HuH-7.5 (cell line): Measurements from ENCODE around the gene HAVCR1.
"Not testable (repeated sequence)": the region's sequence is repeated elsewhere in the genome, so short reads cannot be mapped to it uniquely, and the experiment has no call there.

Source experiments
- DNase-seq: peaks from one replicate; pipeline ENCODE4 v3.0.0; 2011; ENCODE audit warnings: low spot score

The HAVCR1 gene

GRCh38 chr5:157049605-157050004 is 9.3 kb downstream of the HAVCR1 start:
- DNase-seq = no peak

GRCh38 chr5:157047898-157048297 is 11.0 kb downstream of the HAVCR1 start:
- DNase-seq = no peak

GRCh38 chr5:157047016-157047415 is 11.9 kb downstream of the HAVCR1 start:
- not testable (repeated sequence) for DNase-seq

DNA sequence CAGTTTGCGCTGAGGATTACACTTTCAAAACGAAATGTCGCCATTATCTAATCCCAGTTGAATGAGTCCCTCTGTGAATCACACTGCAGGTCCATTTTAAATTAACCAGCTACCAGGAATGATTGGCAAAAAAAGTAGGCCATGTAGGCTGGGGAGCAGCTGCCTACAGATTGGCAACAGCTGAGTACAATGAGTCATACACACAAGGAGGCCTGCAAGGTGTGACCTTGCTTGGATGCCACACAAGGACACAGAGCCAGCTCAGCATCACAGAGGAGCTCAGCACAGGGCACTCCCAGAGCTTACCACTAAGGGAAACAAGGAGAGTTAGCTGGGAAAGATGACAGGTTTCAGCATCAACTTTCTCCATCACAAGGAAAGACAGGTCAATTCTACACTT is 12.9 kb downstream of the HAVCR1 start:
- DNase-seq = no peak

DNA sequence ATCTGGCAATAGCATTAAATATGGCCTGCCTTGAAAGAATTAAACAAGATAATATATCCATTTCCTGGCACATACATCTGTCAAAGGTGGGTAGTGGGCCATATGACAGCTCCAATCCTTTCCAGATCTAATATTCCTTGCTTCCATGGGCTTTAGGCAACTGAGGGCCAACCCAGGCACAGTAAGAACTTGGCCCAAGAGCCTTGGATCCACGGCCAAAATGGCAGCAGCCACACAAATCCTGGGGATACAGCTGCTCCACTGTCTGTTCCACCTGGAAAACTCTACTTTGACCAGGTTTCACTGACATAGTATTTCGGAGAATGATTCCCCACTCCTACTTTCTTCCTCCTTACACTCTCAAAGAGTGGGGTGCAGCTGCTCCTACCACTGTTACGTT is 13.3 kb downstream of the HAVCR1 start:
- no peak for DNase-seq

GRCh38 chr5:157038568-157039187 is 20.2 kb downstream of the HAVCR1 start:
- no peak for DNase-seq

- not testable (repeated sequence) for DNase-seq
Observed at GRCh38 chr5:157034106-157035072, 24.5 kb downstream of the HAVCR1 start.

DNA sequence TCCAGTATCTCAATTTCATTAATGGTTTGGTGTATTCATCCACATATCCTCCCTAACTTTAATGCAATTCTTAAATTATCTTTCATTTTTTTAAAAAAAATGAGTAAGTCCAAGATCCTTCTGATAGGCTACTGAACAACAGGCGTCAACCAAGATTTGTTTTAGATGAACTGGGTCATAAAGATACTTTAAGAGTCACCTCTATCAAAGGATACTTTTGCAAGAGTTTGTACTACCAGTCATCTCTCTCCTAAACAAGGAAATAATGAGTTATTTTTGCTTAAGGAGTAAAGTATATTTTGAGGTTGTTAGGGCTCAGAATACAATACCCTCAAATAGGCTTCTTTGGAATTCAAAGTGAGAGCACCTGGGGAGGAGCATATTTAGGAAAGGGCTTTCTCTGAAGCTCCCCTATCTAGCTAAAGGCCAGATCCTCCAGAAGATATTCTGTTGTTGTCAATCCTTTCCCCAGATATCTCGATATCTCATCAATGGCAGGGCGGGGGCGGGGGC is 25.8 kb downstream of the HAVCR1 start:
- no peak for DNase-seq

DNA sequence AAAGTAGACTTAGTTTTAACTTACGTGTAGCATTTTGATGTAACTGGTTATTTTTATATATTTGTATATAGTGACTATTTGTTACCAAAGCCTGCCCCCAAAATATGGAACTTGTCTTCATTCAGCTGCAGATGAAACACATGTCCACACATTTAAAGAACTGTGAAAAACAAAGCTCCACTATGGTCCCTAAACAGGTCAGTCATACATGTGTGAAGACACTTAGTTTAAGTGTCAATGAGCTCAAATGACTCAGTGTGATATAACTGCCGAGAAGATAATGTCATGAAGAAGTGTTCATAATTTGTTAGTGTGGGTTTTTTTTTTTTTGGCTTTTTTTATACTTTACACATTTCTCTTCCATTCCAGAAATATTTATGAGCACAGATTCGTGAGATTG is 28.2 kb downstream of the HAVCR1 start:
- DNase-seq = no peak

GRCh38 chr5:157029457-157029856 is 29.5 kb downstream of the HAVCR1 start:
- DNase-seq = no peak

DNA sequence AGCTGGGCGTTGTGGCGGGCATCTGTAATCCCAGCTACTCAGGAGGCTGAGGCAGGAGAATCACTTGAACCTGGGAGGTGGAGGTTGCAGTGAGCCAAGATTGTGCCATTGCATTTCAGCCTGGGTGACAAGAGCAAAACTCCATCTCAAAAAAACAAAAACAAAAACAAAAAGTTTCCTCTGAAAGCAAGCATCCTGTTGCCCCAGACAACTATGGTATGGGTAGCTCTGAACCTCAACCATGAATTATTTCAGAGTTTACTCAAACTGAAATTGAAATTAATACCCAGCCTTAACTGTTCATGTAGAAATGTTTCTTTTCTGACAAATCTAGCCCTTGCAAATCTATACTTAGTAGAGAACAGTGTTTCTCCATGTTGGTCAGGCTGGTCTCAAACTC is 31.3 kb downstream of the HAVCR1 start:
- DNase-seq = not testable (repeated sequence)

DNA sequence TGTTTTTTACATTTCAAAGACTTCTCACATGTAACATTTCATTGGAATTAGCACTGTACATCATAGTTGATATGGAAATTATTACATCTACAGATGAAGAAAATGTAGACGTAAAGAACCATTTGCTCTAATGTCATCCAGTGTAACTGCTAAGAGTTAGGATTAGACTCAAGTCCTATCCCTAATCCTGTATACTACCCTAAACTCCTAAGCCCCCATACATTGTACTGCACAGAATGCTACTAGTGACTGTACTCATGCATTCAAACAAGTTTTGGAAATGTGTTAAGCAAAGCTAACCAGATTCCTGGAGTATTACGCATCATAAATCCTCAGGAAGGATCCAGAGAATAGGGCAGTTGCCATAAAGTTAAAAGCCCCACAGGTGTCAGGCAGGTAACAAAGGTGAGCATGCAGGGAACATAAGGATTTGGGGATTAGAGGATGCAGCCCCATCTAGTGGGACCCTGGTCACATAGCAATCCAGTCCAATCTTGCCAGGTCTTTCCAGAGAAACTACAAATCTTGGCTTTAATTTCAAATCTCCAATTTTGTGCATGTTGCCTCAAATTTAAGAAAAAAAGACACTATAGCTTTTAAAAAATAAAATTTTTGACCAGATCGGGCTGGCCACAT is 32.0 kb downstream of the HAVCR1 start:
- DNase-seq = peak; percentile 20

- DNase-seq = no peak
Observed at GRCh38 chr5:157025093-157025698, 33.7 kb downstream of the HAVCR1 start.

- no peak for DNase-seq
Observed at GRCh38 chr5:157024208-157024959, 34.5 kb downstream of the HAVCR1 start.

DNA sequence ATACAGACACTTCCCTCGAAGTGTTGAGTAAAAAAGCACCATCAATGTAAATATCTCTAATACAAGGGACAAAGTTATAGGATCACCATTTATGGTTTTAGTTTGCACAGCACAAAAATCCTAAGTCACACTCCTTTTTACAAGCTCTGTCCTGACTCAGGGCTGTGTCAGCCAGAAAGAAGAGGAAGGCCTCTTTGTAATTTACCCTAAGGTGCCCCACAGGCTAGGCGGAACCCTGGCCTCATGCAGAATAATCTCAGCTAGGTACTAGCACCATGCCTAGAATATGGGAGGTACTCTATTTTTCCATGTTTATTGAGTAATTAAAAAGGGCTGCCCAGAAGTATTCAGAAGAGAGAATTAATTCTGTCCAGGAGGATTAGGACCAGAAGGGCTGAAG is 36.9 kb downstream of the HAVCR1 start:
- DNase-seq = no peak

GRCh38 chr5:157020511-157021222 is 38.2 kb downstream of the HAVCR1 start:
- DNase-seq = no peak

GRCh38 chr5:157020002-157020401 is 38.9 kb downstream of the HAVCR1 start:
- DNase-seq = no peak

- DNase-seq = not testable (repeated sequence)
Observed at GRCh38 chr5:157014143-157014542, 44.8 kb downstream of the HAVCR1 start.

- DNase-seq = no peak
Observed at GRCh38 chr5:157006262-157006661, 52.7 kb downstream of the HAVCR1 start.

DNA sequence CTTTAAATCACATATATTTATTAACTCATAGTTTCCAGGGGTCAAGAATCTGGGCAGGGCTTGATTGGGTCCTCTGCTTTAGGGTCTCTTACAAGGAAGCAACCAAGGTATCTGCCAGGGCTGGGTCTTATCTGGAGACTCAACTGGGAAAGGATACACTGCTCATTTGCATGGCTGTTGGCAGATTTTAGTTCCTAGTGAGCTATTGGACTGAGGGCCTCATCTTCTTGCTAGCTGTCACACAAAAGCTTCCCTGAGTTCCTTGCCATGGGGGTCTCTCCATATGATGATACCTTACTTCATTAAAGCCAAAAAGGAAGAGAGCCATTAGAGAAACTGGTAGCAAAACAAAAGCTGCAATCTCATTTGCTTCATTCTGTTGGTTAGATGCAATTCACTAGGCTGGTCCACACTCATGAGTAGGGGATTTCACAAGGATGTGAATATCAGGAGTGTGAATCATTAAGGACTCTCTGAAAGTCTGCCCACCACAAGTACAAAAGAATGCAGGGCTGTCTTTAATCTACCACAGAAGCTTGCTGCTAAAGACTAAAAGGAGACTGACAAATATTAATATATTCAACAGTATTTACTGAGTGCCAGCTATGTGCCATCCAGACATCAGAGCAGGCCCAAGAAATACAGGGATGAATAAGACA is 53.9 kb downstream of the HAVCR1 start:
- no peak for DNase-seq
